DND-41 (cell line): ENCODE results near the gene KLK12.

Experiments used
- CTCF ChIP-seq: IDR thresholded peaks from 2 replicates; pipeline ENCODE4 v1.5.1; 2012; ENCODE audit warnings: borderline replicate concordance, low read length, moderate library complexity, mild to moderate bottlenecking; ENCODE audit not compliant: poor library complexity, severe bottlenecking; ENCODE audit errors: extremely low read depth
- EZH2 ChIP-seq: IDR thresholded peaks from 3 replicates; pipeline ENCODE4 v1.6.1; 2012; ENCODE audit warnings: borderline replicate concordance, low read depth, mild to moderate bottlenecking, moderate library complexity, low read length, inconsistent platforms; ENCODE audit not compliant: severe bottlenecking

- TF ChIP-seq CTCF (no peak), EZH2 (no peak)
These were observed 28.9 kb upstream of the KLK12 start for GRCh38 chr19:51063664-51064063.
